HG03558 (cell line): Measurements from ENCODE around the gene ZC3H7A.
A peak's percentile ranks its signal among the peaks of the same experiment; 100 is the strongest.
"Not testable (repeated sequence)": the region's sequence is repeated elsewhere in the genome, so short reads cannot be mapped to it uniquely, and the experiment has no call there.

Experiments used
- ATAC-seq: cut with Tn5 transposase; IDR thresholded peaks from one replicate; pipeline ENCODE4 v1.9.1; 2021; ENCODE audit warnings: moderate number of reproducible peaks; ENCODE audit not compliant: unreplicated experiment; ENCODE audit errors: extremely low read depth

ZC3H7A gene

DNA sequence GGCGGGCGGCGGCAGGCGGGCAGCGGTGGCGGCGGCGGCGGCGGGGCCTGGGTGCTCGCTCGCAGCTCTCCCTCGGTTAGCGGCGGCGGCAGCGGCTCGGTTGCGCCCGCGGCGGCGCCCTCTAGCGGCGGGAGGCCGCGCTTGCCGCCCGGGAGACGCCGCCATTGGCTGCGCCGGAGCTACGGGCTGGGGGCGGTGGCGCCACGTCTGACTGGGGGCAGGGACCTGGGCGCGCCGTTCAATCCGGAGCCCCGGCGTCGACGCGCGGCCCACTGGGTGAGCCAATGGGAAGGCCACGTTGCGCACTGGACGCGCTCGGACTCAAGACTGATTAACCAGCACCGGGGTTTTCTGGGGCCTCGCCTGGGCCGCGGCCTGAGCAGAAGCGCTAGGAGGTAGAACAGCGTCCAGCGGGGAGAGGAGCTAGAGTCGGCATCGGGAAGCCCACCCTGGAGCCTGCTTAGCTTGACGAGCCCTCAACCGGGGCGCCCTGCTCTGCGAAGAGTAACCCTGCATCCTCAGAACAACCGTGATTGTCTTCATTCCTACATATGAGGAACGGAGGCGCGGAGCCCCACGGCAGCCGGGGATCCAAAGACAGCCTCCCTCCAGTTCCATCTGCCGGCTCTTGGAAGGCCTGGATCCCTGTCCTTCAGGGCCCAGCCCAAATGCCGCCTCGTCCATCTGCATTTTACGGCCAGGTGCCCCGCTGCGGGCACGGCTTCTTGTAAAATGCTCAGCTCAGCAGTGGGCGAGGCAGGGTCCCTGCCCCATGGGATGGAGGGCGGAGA, at the start of gene ZC3H7A:
Gene ZC3H7A, minus strand, starts transcription at position 93 of the 791 bp plus-strand sequence. CDS start 14,904 bp downstream, outside the sequence.
- peak; percentile 75 for ATAC-seq

GRCh38 chr16:11844499-11844898, 47.4 kb upstream of the ZC3H7A start:
- ATAC-seq: no peak

- no peak for ATAC-seq
These were observed 46.8 kb upstream of the ZC3H7A start for GRCh38 chr16:11843861-11844260.

- no peak for ATAC-seq
These were observed 46.1 kb upstream of the ZC3H7A start for GRCh38 chr16:11843206-11843605.

DNA sequence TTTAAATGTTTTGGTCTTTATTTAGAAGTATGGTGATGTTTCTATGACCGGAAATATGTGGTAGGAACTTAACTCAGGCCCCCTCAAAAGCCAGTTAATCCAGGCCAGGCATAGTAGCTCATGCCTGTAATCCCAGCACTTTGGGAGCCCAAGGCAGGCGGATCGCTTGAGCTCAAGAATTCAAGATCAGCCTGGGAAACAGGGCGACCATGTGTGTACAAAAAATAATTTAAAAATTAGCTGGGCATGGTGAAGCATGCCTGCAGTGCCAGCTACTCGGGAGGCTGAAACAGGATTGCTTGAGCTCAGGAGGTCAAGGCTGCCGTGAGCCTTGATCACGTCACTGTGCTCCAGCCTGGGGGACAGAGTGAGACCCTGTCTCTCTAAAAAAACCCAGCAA, 44.0 kb upstream of the ZC3H7A start:
- no peak for ATAC-seq

GRCh38 chr16:11836650-11837244, 39.7 kb upstream of the ZC3H7A start:
- ATAC-seq: no peak

DNA sequence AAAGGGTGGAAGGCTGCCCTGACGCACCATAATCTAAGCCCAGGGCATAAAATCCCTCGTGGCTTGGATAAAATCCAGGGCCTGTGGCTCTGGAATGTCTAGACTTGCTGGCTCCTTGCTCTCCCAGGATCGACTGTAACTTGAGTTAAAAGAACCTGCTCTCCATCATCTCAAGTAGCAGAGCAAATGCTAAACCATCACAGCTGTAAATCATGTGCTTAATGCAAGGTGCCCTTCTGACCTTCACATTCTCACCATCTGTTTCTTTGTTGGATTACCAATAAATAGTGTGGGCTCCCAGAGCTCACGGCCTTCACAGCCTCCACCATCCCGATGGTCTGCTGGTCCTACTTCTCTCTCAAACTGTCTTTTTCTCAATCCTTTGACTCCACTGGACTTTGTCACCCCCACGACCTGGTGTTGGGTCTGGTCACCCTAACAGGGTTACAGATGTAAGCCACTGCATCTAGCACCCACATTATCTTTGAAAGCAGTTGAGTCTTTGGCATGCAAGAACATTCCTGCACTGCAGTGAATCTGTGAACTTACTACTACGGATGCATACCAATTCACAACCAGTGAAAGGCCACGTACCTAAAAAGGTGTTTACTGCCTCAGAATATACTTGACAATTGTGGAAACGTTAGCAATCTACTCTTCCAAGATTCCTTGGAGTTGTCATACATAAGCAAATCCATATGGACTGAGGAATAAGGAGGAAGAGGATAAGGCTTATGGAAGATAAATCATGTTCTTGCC, 39.0 kb upstream of the ZC3H7A start:
- ATAC-seq: no peak

DNA sequence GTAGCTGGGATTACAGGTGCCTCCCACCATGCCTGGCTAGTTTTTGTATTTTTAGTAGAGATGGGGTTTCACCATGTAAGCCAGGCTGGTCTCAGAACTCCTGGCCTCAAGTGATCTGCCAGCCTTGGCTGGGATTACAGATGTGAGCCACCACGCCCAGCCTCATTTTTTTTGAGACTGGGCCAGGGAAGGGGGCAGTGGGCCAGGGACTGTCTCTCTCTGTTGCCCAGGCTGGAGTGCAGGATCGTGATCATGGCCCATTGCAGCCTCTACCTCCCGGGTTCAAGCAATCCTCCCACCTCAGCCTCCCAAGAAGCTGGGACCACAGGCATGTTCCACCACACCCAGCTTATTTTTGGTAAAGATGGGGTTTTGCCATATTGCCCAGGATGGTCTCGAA, 38.3 kb upstream of the ZC3H7A start:
- ATAC-seq: no peak

GRCh38 chr16:11833951-11834695, 37.1 kb upstream of the ZC3H7A start:
- no peak for ATAC-seq

- no peak for ATAC-seq
These were observed 31.6 kb upstream of the ZC3H7A start for GRCh38 chr16:11828696-11829095.

DNA sequence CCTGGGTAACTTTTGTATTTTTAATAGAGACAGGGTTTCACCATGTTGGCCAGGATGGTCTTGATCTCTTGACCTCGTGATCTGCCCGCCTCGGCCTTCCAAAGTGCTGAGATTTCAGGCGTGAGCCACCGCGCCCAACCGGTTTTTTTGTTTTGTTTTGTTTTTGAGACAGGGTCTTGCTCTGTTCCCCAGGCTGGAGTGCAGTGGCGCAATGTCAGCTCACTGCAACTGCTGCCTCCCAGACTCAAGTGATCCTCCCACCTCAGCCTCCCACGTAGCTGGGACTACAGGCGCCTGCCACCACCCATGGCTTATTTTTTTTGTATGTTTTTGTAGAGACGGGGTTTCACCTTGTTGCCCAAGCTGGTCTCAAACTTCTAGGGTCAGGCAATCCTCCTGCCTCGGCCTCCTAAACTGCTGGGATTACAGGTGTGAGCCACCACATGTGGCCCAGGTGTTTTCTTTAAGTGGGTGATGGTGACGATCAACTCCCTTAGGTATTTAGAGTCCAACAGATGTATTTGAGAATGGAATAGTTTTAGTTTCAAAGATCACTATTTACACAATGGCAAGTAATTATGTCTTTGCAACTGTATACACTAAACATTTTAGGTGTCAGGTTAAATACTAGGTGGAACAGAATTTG, 28.6 kb upstream of the ZC3H7A start:
- not testable (repeated sequence) for ATAC-seq

DNA sequence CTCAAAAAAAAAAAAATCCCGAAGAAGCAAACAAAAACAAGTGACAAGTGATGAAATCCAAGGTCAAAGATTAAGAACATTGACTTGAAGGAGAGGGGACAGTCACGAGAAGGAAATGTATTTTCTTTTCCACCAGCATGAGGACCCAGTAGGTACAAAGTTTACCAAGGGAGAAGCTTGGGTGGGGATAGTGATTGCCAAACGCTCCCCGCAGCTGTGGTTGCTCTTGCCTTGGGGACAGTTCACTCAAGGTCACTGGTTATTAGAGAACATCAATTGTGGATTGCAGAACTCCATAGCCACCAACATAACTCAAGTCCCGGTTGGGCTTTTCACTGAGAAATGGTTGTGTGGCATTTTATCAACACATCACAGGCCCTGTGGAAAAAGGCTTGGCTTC, 27.3 kb upstream of the ZC3H7A start:
- ATAC-seq: no peak

GRCh38 chr16:11823645-11824044, 26.6 kb upstream of the ZC3H7A start:
- not testable (repeated sequence) for ATAC-seq

DNA sequence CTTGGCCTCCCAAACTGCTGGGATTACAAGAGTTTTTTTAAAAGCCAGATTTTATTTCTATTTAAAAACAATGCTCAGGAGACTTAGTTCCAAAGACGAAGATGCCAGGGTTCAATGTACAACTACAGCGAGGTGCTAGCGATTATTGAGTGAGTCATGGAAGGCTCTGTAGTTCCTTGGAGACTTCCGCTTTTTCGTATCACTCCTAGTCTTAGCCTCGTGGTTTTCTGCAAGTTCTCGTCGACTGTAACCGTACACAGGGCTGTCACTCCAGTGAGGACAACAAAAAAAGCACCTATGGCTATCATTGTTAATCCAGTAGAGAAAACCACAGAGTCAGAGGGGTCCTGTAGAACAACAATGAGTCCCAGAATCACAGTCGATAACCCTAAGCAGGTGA, 22.7 kb upstream of the ZC3H7A start:
- no peak for ATAC-seq

DNA sequence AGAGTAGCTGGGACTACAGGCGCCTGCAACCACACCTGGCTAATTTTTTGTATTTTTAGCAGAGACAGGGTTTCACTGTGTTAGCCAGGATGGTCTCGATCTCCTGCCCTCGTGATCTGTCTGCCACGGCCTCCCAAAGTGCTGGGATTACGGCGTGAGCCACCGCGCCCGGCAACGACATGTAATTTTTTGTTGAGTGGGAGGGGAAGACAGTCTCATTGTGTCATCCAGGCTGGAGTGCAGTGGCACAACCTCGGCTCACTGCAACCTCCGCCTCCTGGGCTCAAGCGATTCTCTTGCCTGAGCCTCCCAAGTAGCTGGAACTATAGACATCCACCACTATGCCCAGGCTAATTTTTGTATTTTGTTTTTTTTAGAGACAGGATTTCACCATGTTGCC, 21.9 kb upstream of the ZC3H7A start:
- ATAC-seq: not testable (repeated sequence)

DNA sequence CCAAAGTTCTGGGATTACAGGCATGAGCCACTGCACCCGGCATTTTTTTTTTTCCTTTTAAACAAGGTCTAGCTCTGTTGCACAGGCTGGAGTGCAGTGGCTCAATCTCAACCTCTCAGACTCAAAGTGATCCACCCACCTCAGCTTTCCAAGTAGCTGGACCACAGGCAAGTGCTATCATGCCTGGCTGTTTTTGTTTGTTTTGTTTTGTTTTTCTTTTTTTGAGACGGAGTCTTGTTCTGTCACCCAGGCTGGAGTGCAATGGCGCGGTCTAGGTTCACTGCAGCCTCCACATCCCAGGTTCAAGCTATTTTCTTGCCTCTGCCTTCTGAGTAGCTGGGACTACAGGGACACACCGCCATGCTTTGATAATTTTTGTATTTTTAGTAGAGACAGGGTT, 19.1 kb upstream of the ZC3H7A start:
- no peak for ATAC-seq

DNA sequence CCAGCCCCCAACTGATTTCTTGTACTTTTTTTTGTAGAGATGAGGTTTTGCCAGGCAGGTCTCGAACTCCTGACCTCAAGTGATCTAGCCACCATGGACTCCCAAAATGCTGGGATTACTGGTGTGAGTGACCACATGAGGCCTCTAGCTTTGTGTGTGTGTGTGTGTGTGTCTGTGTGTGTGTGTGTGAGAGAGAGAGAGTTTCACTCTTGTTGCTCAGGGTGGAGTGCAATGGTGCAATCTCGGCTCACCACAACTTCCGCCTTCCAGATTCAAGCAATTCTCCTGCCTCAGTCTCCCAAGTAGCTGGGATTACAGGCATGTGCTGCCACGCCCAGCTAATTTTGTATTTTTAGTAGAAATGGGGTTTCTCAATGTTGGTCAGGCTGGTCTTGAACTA, 17.7 kb upstream of the ZC3H7A start:
- ATAC-seq: not testable (repeated sequence)

DNA sequence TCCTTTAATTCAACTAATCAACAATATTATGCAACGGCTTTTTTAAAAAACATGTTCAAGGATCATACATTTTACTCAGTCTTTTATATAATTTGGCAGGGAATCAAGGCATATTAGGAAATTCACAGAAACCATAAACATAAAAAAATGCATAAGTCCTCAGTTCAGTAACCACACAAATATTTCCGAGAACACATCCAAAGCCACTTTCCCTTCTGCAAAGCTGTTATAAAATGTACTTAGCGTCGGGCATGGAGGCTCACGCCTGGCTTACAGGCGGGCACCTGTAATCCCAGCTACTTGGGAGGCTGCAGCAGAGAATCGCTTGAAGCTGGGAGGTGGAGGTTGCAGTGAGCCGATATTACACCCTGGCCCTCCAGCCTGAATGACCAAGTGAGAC, 9.7 kb upstream of the ZC3H7A start:
- no peak for ATAC-seq

GRCh38 chr16:11805556-11805955, 8.5 kb upstream of the ZC3H7A start:
- ATAC-seq: no peak

- ATAC-seq: no peak
These were observed 4.5 kb upstream of the ZC3H7A start for GRCh38 chr16:11801481-11802021.
